ENCODE measurements around the gene PREX1.

- TF ChIP-seq CTCF (IDR thresholded peaks at IDR 0.05 in 8 of 11, conservative IDR thresholded peaks at IDR 0.05 in 3 of 11) (no peak), POLR2A (IDR thresholded peaks at IDR 0.05) (no peak)
Observed at GRCh38 chr20:48758206-48758820, 69.5 kb downstream of the PREX1 start.

Data from spleen (tissue), 7 donors.